GM21381 (cell line): ENCODE measurements around the gene ASIC2.

Experiments
- ATAC-seq: cut with Tn5 transposase; IDR thresholded peaks from one replicate; pipeline ENCODE4 v1.9.1; 2021; ENCODE audit warnings: mild to moderate bottlenecking, moderate library complexity; ENCODE audit not compliant: unreplicated experiment

The ASIC2 gene

DNA sequence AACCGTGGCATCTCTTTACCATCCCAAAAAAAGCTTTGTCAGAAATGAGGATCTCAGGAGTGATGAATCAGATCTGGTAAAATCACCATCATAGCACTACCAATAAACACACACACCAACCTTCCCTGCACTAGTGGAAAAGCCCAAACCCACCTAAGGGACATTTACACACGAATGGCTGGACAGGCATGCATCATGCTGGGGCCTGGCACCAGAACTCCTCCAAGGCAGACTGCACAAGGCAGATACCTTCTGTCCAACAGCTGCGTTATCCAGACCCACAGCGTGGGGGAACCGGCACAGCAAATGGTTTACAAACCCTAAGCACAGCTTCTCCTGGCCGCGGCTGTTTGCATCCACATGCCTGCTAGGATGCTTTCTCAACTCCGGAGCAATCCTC is 2.8 kb downstream of the ASIC2 start:
- no peak for ATAC-seq

DNA sequence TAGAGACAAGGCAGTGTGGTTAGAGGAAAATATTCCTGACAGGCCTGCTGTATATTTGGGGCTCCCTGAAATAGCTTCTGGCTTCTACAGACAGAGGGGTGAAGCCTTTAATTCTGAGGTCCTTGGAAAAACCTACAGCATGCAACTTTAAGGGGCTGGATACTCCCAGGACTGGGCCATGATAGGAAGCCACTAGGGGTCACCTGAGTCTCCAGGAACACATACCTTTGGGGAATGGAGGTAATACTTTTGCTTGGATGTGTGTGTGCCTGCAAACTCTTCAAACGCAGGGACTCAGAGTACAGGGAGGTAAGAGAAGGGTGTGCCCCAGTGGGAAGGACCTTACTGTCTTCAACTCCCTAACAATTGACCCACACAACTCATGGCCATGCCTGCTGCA is 4.1 kb downstream of the ASIC2 start:
- ATAC-seq, result no peak

GRCh38 chr17:33287096-33287725 is 5.9 kb downstream of the ASIC2 start:
- no peak for ATAC-seq

DNA sequence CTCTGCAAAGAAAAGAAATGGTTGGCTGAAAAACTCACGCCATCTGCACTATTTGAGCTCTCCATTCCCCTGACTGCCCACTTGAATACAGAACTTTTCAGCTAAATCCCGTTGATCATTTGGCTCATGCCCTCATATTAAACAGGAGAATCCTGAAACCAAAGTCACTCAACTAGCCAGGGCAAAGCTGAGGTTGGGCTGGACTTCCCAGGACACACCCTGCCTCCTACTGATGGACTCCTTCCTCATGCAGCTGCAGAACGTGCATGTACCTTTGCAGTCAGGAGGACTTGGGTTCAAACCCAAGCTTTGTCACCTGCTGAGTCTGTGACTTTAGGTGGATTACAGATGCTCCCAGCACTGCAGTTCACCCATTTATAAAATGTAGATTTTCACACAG is 7.7 kb downstream of the ASIC2 start:
- ATAC-seq, result no peak

DNA sequence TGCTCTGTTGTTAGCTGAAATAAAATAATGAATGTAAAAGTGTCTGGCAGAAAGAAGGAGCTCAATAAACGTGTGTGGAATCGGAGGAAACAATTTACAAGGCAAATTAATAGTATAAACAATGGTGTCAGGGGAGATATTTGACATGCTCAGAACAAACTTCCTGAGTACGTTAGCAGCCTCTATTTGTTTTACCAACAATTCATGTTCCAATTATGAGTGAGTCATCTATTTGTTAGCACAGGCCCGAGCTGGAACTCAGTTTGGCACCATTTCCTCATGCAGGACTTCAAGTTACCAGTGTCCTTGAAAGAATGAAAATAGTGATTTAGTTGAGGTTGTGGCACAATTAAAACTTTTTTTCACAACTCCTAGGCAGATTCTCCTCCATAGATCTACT is 9.1 kb downstream of the ASIC2 start:
- no peak for ATAC-seq

- ATAC-seq, result no peak
These were observed 12.7 kb downstream of the ASIC2 start for GRCh38 chr17:33280162-33280943.

DNA sequence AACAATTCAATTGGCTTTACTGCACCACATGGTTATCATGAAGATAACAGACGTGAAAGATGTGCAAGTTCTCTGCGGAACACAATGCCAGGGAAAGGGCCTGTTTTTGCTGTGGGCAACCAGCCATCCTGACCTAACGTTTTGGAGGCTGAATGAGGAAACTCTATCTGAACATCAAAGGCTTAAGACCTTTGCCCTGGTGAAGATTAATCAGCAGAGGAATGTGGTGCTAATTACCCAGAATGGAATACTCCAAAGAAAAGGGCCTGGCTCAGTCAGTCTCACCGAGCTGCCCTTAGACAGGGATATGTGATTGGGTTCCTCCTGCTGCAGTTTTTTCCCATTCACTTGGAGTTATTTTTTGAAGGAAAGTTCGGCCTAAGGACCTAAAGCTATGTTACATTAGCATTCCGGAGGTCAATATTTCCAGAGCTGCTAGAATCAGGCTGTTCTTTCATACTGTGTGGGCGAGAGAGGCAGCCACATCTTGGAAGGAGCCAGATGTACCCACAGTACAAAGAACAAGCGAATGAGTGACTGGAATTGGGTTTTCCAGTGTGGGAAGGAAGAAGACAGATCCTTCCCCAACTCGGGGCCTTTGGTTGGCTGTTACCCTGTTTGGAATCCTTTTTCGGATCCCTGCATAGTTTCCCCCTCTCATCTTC is 15.5 kb downstream of the ASIC2 start:
- no peak for ATAC-seq

- ATAC-seq, result no peak
These were observed 19.2 kb downstream of the ASIC2 start for GRCh38 chr17:33273743-33274410.

GRCh38 chr17:33273271-33273670 is 19.8 kb downstream of the ASIC2 start:
- no peak for ATAC-seq

DNA sequence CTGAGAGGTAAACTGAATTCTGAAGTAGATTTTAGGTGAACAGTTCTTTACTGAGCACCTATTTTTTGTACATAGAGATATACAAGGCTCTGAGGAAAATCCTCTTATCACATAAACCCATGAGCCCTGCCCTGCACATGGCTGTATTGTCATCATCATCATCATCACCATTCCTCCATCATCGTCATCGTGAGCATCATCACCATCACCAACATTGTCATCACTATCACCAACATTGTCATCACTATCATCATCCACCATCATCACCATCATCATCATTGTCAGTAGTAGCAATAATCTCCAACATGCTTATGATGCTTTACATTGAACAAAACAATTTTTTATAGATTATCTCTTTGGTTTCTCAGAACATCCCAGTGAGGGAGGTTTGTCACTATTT is 20.7 kb downstream of the ASIC2 start:
- ATAC-seq, result no peak

- ATAC-seq, result no peak
These were observed 23.6 kb downstream of the ASIC2 start for GRCh38 chr17:33269337-33270060.

DNA sequence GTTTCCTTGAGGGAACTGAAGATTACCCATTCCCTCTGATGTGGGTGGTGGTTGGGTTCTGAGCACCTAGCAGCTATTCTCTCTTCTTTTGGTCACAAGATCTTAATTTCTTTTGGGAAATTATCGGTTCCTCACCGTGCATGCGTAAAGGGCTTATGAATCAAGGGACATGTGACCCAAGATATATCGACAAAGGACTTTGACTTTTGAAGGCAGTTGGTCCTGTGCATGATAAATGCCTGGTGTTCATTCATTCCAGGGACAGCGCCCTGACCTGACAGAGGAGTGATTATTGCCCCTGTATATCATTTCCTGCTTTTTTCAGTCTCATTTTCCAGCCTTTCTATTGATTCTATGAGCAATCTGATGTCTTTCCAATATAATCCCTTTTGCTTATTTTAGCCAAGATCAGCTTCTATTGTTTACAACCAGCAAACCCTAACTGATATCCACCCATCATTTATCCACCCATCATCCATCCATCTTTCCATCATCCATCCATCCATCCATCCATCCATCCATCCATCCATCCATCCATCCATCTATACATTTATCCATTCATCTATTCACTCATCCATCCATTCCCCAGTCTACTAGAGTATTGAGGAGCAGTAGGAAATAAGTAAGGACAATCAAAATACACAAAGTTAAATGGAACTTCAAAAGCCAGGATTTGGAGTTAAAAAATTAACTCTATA is 25.1 kb downstream of the ASIC2 start:
- no peak for ATAC-seq

DNA sequence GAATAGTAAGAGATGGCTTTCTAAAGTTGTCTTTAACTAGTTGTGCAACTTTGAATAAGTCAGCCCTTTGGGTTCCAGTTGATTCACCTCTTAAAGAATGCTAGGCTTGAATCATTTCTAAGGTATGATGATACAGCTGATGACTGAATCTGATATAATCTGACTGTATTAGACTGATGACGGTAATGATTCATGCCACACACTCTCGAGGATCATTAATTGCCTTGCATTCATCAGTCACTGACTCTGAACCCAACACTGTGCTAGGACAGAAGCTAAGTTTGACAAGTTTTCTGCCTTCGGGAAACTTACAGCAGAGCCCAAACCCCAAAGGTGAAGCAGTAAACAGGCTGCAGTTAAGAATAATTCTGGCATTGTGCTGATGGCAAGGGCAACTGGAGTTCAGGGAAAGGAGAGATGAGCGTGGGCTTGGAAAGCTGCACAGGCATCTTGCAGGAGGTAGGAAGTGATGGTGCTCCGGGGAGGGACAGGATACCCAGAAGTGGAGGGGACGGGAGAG is 25.8 kb downstream of the ASIC2 start:
- no peak for ATAC-seq

DNA sequence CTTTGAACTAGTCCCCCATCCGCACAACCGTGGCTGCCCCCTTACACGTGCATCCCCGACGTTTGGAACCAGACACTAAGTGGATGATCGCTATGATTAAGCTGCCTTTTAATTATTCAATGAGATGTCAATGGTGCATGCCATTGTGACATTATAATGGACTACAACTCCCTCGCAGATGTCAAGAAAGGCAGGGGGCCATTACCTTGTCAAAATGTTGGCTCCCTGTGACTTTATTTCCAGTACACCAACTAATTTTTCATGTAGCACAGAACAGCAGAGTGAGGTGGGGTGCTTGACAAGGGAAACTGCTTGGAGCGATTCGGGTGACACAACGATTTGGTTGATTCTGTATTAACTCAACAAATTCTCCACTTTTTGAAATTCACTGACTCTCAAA is 26.5 kb downstream of the ASIC2 start:
- no peak for ATAC-seq

- no peak for ATAC-seq
These were observed 27.0 kb downstream of the ASIC2 start for GRCh38 chr17:33266116-33266515.

GRCh38 chr17:33263396-33263795 is 29.7 kb downstream of the ASIC2 start:
- ATAC-seq, result no peak

DNA sequence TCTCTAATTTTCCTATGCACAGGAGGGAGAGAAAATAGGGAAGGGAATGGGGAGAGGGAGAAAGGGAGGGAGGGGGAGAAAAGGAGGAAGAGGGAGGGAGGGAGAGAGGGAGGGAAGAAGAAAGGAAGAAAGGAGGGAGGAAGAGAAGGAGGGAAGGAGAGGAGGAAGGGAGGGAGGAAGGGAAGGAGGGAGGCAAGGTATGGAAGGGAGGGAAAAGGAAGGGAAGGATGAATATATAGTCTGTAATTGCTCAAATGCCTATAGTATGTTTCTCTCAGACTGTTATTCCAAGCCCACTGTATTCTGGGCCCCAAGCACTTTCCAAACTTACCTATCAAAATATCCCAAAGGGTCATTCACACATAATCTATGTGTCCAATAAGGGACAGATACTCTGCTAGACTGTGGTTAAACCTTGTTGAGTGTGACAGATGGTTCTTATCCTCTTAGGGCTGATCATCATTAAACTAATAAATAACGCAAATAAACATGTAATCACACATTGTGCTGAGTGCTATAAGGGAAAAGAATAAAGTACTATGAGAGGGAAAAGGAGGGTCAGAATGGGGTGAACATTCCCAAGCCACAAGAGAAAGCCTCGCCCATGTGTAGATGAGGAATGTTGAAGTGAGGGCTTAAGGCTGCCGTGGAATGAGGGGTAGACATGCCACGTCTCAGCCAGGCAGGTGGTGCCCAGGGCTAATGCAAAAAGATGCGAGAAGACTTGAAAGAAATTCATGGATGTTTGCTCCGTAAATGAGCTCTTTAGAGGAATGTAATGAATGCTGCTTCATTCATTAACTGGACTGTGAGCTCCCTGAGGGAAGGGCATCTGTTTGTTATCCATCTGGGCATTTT is 30.6 kb downstream of the ASIC2 start:
- ATAC-seq, result no peak

GRCh38 chr17:33261820-33262219 is 31.3 kb downstream of the ASIC2 start:
- no peak for ATAC-seq

DNA sequence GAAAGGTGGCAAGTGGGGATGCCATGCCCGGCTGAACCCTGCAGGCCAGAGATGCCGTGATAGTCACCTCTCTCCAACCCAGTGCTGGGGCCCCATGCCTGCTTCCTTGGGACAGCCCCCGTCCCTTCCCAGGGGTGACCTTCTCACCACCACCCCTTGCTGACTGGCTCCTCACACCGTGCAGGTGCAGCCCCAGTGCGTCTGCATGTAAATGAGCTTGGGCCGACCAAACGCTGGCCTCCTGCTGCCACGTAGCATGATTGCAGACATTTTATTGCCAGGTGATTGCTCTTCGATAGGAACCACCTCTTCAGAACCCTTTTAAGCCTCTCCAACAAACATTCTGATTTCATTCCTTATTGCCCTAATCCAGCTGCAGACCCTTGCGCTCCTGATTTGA is 32.5 kb downstream of the ASIC2 start:
- no peak for ATAC-seq
